ENCODE data around the gene GRK3.

GRK3 gene

DNA sequence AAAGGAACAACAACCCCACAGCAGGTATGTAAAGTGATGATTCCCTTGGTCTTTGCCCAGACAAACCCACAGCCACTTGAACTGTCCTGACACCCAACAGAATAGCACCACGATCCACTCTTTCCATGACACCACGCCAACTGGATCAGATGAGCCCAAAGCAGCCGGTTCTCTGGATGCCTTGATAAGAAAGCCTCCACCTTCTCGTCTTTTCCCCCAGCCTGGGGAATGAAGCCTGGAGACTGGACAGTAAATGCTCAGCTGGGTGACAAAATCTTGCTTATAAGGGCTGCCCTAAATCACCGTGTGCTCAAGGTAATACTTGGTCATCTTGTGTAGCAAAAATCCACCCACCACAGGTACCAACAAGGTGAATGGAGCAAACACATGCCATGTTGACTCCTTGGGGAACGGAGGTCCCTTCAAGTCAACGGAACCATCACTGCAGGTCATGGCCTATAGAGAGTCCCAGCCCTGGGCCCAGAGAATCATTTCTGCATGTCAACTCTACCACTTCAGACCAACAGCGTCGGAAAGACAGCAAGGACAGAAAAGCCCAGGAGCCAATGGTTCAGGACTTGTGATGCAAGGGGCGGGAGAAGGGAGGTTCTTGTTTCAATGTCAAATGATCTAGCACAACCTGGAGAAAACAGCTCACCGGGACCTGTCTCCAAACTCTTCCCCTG lies 175.3 kb downstream of the GRK3 start:
- ATAC-seq (replicated peaks) (no peak), DNase-seq (no peak)
- Mint-ChIP-seq H3K4me3 (no peak overlapping the region), H3K27ac (no peak overlapping the region), H3K9me3 (no peaks in the 10 kb centered on the region), H3K36me3 (ENCODE audit: insufficient read depth) (no peaks in the 10 kb centered on the region), H3K4me1 (ENCODE audit: low read depth in 2 of 2) (peaks cover 0 to 4% of the 10 kb centered on the region in 2 donors), H3K27me3 (peaks cover 7 to 34% of the 10 kb centered on the region in 2 donors)

DNA sequence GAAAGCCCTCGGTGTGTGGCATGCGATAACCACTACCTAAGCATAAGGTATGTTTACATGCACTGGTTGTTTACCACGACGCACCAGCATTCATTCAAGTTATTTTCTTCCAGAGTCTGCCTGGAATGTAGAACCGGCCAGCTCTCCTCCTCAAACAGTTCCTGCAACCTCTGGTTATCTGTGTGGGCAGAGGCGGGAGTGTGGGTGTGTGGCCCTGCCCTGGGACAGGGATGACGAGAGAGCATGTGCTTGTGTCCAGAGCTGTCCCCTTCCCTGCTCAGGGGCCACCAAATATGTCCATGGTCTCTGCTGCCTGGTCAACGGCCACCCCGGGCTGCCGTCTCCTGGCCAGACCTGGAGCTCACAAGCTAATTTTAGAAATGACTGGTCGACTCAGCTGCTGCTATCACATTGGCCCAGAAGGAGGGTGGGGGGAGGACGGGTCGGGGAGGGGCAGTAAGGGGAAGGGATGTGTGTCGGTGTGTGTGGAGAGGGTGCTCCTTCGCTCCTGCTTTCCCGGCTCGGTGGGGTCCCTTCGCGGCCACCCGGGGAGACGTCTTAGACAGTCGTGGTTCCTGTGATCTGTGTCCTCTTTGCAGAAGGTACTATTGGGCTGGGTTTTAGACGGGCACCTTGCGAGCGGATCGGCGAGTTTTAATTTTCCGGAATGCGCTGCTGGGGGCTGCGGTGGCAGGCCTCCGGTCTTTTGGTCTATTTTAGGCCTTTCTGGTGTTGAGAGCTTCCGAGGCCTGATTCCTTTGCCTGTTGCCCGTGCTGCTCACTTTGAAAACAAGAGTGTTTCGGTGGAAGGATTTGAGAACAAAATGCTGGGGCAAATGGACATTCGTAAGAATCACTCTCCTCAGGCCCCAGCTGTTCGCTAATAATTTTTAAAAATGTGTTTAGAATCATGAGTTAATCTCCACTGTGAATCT lies 177.5 kb downstream of the GRK3 start, which contains the start of gene MYO18B:
MYO18B (plus strand) TSS at position 497 of the 935 bp plus-strand sequence. CDS start 18,905 bp downstream, outside the sequence.
- no peak within 1 kb of the TSS for H3K4me3 Mint-ChIP-seq

DNA sequence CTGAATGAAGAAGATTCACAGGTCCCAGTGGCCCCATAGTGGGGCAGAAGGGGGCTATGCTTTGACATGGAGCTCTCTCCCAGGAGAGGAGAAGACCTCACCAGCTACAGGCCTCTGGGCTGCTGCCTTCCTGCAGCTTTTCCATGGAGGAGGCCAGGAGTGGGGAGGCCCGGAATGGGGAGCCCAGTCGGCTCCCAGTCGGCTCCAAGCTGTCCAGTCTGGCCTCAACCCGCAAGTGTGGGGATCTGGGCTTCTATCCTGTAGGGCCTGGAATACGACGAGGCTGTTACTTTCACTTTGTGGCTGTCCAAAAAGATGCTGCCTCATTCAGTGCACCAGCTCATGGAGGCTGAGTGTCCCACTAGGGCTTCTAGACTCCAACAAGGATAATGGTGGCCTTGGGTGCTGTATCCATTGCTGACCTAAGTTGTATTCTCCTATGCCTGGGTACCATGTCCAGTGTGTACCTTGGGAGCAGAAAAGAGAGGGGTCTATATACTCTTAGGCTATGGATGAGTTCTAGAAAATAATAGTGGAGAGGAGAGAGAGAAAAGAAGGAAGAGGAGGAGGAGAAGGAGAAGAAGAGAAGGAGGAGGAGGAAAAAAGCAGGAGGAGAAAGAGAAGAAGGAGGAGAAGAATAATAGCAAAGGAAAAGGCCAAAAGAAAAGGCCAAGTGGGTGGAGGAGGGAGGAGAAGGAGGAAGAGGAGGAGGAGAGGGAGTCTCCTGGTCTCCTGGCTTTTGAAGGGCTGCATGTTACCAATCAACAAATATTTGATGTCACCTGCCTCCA lies 178.6 kb downstream of the GRK3 start:
- H3K9me3 Mint-ChIP-seq: no peaks in the 10 kb centered on the region
- H3K4me3 Mint-ChIP-seq: no peak overlapping the region
- DNase-seq: no peak
- H3K27me3 Mint-ChIP-seq: peaks cover 7 to 9% of the 10 kb centered on the region in 2 donors
- no peaks in the 10 kb centered on the region for H3K36me3 Mint-ChIP-seq (ENCODE audit: insufficient read depth)
- H3K4me1 Mint-ChIP-seq (ENCODE audit: low read depth in 2 of 2): no peaks in the 10 kb centered on the region
- ATAC-seq (replicated peaks): no peak
- H3K27ac Mint-ChIP-seq: no peak overlapping the region

More for the DNA sequence above, 177.5 kb downstream of the GRK3 start, which contains the start of gene MYO18B:
- Mint-ChIP-seq H3K27ac (no peak within 1 kb of the TSS), H3K36me3 (ENCODE audit: insufficient read depth) (no peaks in the 10 kb centered on the region), H3K4me1 (ENCODE audit: low read depth in 2 of 2) (no peaks in the 10 kb centered on the region), H3K9me3 (no peaks in the 10 kb centered on the region), H3K27me3 (peaks cover 7 to 21% of the 10 kb centered on the region in 2 donors)
- no peak for ATAC-seq (replicated peaks)
- no peak for DNase-seq

DNA sequence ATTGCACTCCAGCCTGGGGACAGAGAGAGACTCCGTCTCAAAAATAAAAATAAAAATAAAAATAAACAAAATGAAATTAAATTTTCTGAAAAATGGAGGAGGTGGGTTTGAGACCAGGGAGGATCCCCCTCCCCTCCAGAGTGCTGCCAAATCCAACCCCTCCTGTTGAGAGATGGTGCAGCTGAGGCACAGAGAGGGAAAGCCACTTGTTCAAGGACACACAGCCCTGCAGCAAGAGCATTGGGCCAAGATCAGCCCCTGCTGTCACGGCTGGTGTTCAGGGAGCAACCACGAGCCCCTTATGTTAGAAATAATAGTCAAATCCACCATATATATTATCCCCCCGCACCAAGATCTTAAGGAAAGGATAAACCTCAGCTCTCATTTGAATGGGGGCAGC lies 180.2 kb downstream of the GRK3 start:
- no peak for DNase-seq
- H3K4me1 Mint-ChIP-seq (ENCODE audit: low read depth in 2 of 2): peaks cover 0 to 6% of the 10 kb centered on the region in 2 donors
- H3K27ac Mint-ChIP-seq: no peak overlapping the region

DNA sequence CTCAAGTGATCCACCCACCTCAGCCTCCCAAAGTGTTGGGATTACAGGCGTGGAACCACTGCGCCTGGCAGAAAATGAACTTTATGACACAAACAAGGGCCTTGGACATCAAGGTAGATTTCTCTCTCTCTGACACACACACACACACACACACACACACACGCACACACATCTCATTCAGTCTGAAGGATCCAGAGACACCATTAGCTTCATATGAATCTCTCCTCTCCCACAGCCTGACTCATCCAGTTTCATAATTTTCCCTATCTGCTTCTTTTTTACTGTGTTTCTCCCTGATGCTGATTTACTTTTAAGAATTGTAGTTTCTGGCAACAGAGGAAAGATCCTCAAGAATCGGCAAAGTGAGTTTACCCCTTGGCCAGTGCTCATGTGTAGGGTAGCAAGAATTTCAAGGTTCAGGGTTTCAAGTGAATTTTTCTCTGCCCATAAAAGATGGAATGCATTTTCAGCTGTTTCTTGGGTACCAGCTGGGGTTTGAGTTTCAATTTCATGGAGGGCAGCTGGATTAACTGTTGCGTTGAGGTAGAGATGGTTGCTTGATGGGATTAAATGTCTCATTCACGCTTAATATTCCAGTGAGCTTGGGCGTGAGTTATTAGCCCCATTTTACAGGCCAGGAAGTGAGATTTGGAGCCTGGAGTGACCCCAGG lies 181.0 kb downstream of the GRK3 start:
- no peaks in the 10 kb centered on the region for H3K9me3 Mint-ChIP-seq
- H3K27me3 Mint-ChIP-seq: peaks cover 10 to 11% of the 10 kb centered on the region in 2 donors
- ATAC-seq (replicated peaks): no peak
- DNase-seq: no peak
- H3K4me1 Mint-ChIP-seq (ENCODE audit: low read depth in 2 of 2): peaks cover 4 to 6% of the 10 kb centered on the region in 2 donors
- H3K4me3 Mint-ChIP-seq: no peak overlapping the region
- no peaks in the 10 kb centered on the region for H3K36me3 Mint-ChIP-seq (ENCODE audit: insufficient read depth)
- no peak overlapping the region for H3K27ac Mint-ChIP-seq

More for the DNA sequence above, 180.2 kb downstream of the GRK3 start:
- Mint-ChIP-seq H3K36me3 (ENCODE audit: insufficient read depth) (no peaks in the 10 kb centered on the region), H3K4me3 (no peak overlapping the region), H3K27me3 (peaks cover 7 to 10% of the 10 kb centered on the region in 2 donors), H3K9me3 (no peaks in the 10 kb centered on the region)
- ATAC-seq (replicated peaks): no peak

DNA sequence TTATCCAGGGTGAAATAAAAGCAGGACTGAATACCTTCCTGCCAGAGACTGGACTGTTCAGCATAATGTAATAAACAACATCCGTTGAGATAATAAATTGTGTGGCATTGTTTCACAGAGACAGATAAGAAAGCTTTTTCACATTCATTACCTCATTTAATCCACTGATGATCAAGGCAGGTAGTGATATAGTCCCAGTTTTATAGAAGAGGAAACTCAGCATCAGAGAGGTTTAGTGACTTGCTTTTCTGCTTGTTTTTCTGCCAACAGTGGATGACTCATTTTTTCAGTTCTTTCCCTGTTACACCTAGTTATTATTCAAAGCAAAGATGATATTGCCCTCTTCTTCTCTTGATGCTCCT lies 181.5 kb downstream of the GRK3 start:
- no peaks in the 10 kb centered on the region for H3K9me3 Mint-ChIP-seq
- DNase-seq (no peak), ATAC-seq (replicated peaks) (no peak)
- H3K4me1 Mint-ChIP-seq (ENCODE audit: low read depth in 2 of 2): peaks cover 4 to 6% of the 10 kb centered on the region in 2 donors
- H3K27me3 Mint-ChIP-seq: peaks cover 10 to 11% of the 10 kb centered on the region in 2 donors
- H3K4me3 Mint-ChIP-seq: no peak overlapping the region
- H3K36me3 Mint-ChIP-seq (ENCODE audit: insufficient read depth): no peaks in the 10 kb centered on the region
- no peak overlapping the region for H3K27ac Mint-ChIP-seq

DNA sequence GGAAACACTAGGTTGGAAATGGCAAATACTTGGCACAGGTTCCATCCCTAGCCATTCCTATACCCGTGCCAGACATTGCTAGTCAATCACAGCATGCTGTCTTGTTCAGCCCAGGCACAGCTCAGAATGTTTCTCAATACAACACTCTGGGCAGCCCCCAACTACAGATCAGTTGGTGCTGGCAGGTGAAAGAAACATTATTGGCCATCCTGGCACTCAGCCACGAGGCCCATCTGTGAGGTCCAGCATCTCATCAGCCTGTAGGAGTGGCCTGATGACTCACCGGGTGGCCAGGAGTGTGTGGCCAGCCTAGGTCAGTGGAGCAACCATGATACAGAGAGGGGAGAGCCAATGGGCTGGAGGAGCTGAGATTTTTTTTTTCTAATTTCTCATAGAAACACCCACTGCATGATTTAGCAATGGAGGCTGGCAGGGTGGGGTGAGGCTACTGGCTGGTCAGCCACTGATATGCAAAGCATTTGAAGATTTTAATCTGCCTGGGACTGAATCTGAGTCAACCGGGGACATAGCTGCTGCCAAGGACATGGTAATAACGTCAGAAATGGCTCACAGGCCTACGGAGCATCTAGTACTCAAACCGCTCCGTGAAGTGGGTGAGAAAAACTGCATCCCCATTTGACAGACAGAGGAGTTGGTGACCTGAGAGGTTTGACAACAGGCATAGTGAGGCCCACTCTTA lies 182.9 kb downstream of the GRK3 start:
- H3K27ac Mint-ChIP-seq: no peak overlapping the region
- no peak for ATAC-seq (replicated peaks)
- peaks cover 10 to 11% of the 10 kb centered on the region in 2 donors for H3K27me3 Mint-ChIP-seq
- H3K36me3 Mint-ChIP-seq (ENCODE audit: insufficient read depth): no peaks in the 10 kb centered on the region
- DNase-seq: no peak
- H3K9me3 Mint-ChIP-seq: no peaks in the 10 kb centered on the region
- peaks cover 4 to 6% of the 10 kb centered on the region in 2 donors for H3K4me1 Mint-ChIP-seq (ENCODE audit: low read depth in 2 of 2)
- no peak overlapping the region for H3K4me3 Mint-ChIP-seq

DNA sequence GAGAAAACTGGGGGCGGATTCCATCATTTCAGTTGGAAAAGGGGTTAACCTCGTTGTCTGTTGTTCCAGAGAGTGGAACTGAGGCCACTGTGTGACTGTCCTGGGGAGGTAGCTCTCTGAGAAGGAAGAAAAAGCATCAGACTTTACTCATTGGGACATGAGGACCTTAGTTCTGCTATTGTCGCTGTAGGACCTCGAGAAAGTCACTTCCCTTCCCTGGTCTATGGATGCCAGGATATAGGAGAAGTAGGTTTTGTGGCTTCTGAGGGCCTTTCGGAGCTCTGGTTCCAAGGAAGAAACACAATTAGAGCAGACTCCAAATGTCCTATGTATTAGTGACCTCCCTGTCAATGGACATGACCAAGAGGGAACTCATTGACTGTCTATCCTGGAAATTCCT lies 183.7 kb downstream of the GRK3 start:
- H3K27me3 Mint-ChIP-seq: peaks cover 8 to 11% of the 10 kb centered on the region in 2 donors
- DNase-seq (no peak), ATAC-seq (replicated peaks) (no peak)
- H3K4me3 Mint-ChIP-seq: no peak overlapping the region
- H3K4me1 Mint-ChIP-seq (ENCODE audit: low read depth in 2 of 2): peaks cover 4 to 6% of the 10 kb centered on the region in 2 donors
- H3K36me3 Mint-ChIP-seq (ENCODE audit: insufficient read depth): no peaks in the 10 kb centered on the region
- no peaks in the 10 kb centered on the region for H3K9me3 Mint-ChIP-seq
- no peak overlapping the region for H3K27ac Mint-ChIP-seq

DNA sequence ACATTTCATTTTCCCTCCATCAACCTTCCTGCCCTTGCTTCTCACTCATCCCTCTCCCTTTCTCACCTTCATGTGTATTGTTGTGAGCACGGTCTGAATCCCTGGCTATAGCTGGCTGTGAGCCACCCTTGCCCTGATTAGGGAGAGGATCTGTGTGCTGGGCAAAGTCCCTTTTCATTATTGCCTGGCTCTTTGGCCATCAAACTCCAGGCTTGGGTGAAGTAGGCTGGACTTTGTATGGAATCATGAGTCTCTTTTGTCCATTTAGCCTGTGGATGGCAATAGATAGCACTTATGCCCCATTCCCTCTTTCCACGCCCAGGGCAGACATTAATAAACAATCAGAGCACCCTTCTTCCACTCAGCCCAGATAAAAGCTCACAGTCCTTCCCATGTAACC lies 184.2 kb downstream of the GRK3 start:
- Mint-ChIP-seq H3K36me3 (ENCODE audit: insufficient read depth) (no peaks in the 10 kb centered on the region), H3K4me1 (ENCODE audit: low read depth in 2 of 2) (peaks cover 4 to 6% of the 10 kb centered on the region in 2 donors), H3K27ac (no peak overlapping the region), H3K9me3 (no peaks in the 10 kb centered on the region), H3K4me3 (no peak overlapping the region), H3K27me3 (peaks cover 4 to 11% of the 10 kb centered on the region in 2 donors)
- ATAC-seq (replicated peaks) (no peak), DNase-seq (no peak)

DNA sequence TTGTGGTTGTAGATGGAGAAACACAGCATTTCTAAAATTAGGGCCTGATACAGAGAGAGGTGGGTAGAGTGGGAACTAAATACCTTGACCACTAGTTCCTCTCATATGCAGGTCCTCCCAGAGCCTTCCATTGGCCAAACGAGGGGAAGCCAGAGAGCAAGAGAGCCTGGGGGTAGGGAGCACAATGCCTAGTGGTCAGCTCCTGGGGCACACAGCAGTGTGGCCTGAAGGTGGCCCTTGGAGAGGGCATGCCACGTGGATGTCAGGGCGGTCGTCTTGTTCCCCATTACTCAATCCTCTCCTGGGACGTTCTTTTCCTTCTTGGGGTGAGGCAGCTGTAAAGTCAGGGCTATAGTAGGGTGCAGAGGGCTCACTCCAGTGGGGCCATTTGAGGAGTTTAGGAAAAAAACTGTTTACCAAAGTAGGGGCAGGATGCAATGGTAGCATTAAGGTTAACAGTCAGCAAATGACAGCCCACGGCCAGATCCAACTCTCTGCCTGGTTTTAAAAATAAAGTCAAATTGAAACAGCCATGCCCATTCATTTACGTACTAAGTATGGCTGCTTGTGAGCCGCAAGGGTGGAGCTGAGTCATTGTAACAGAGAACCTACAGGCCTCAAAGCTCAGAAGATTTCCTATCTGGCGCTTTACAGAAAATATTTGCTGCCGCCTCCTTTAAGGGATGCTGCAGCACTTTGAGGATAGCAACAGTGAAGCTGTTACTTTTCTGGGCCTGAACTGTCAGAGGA lies 185.1 kb downstream of the GRK3 start:
- ATAC-seq (replicated peaks) (no peak), DNase-seq (no peak)
- Mint-ChIP-seq H3K27me3 (peaks cover 4 to 11% of the 10 kb centered on the region in 2 donors), H3K27ac (no peak overlapping the region), H3K9me3 (no peaks in the 10 kb centered on the region), H3K4me1 (ENCODE audit: low read depth in 2 of 2) (peaks cover 4 to 6% of the 10 kb centered on the region in 2 donors), H3K4me3 (no peak overlapping the region), H3K36me3 (ENCODE audit: insufficient read depth) (no peaks in the 10 kb centered on the region)

DNA sequence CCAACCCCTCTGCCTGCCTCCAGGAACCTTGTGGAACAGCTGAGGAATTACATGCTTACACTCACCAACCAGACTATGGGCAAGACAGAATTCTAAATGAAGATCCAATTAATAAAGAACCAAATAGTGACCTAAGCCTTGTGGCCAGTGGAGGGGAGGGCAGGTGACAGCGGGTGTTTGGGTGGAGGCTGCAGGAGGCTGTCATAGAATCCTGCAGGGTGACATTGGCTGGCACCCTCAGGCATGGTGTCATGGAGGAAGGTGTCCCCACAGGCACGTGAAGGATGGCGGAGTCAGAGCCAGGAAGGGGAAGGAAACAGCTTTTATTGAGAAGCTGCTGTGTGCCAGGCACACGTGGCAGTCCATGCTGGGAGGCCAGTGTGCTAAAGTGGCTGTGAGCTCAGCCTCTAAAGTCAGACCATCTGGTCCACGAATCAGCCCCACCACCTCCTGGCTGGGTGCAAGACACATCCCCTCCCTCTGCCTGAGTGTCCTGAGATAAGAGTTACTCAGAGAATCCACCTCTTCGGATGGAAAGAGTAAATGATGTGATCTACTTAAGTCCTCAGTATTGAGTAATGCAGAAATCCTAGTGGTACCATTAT lies 186.2 kb downstream of the GRK3 start:
- Mint-ChIP-seq H3K4me3 (no peak overlapping the region), H3K9me3 (no peaks in the 10 kb centered on the region), H3K27ac (no peak overlapping the region), H3K36me3 (ENCODE audit: insufficient read depth) (no peaks in the 10 kb centered on the region), H3K4me1 (ENCODE audit: low read depth in 2 of 2) (peaks cover 4 to 6% of the 10 kb centered on the region in 2 donors), H3K27me3 (peaks cover 4 to 11% of the 10 kb centered on the region in 2 donors)
- ATAC-seq (replicated peaks) (no peak), DNase-seq (no peak)

Data from effector memory CD8-positive, alpha-beta T cell (primary cell).